SK-N-SH (cell line): ENCODE data around the gene UBE2G1.

ENCODE experiments used
- MEF2A ChIP-seq: IDR thresholded peaks from 2 replicates; pipeline ENCODE4 v1.4.0; 2012; ENCODE audit warnings: low read depth, borderline replicate concordance
- TF ChIP-seq, protein P1 (sequence below): fragments of 200-600 bp; sonication (generic); IDR thresholded peaks from 2 replicates; pipeline ENCODE4 v1.6.1; 2017; ENCODE audit warnings: antibody characterized with exemption, mild to moderate bottlenecking, moderate library complexity

DNA sequence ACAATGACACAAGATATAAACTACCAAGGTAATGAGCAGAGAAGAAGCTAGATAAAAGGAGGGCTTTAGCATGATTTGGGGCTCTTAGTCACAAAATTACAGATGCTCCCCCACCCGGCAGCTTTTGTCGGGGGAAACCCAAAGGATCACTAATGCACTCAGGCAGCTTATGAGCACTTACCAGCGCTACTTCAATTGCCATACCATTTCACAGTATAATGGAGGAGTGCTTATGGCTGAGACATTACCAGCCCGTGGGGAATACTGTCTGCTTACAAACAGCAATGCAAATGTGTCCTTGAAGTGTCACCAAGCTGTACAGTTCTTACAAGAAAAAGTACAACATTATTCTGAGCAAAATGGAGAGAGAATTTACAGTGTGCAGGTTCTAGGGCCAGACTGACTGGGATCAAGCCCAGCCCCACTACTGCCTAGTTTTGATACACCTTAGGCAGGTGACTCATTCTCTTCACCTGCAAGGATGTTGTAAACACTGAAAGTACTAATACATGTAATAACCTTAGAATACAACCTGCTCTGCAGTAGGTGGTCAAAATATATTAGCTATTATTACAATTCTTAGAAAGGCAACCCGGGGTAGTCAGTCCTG lies 119.0 kb downstream of the UBE2G1 start:
- no peak for TF ChIP-seq MEF2A
- TF ChIP-seq, protein P1, sequence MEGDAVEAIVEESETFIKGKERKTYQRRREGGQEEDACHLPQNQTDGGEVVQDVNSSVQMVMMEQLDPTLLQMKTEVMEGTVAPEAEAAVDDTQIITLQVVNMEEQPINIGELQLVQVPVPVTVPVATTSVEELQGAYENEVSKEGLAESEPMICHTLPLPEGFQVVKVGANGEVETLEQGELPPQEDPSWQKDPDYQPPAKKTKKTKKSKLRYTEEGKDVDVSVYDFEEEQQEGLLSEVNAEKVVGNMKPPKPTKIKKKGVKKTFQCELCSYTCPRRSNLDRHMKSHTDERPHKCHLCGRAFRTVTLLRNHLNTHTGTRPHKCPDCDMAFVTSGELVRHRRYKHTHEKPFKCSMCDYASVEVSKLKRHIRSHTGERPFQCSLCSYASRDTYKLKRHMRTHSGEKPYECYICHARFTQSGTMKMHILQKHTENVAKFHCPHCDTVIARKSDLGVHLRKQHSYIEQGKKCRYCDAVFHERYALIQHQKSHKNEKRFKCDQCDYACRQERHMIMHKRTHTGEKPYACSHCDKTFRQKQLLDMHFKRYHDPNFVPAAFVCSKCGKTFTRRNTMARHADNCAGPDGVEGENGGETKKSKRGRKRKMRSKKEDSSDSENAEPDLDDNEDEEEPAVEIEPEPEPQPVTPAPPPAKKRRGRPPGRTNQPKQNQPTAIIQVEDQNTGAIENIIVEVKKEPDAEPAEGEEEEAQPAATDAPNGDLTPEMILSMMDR = no peak
